Mucosa of stomach (tissue), 1 donor: ENCODE measurements around the gene GAS6.
"Not testable (repeated sequence)": the region's sequence is repeated elsewhere in the genome, so short reads cannot be mapped to it uniquely, and the experiment has no call there.

Experiments
- H3K27me3 ChIP-seq: one replicate; pipeline ENCODE4 v1.7.0; 2013; ENCODE audit warnings: mild to moderate bottlenecking, low read length; ENCODE audit not compliant: control insufficient read depth, insufficient read depth
- H3K36me3 ChIP-seq: one replicate; pipeline ENCODE4 v1.7.0; 2013; ENCODE audit warnings: low read length; ENCODE audit not compliant: control insufficient read depth, insufficient read depth
- H3K4me1 ChIP-seq: one replicate; pipeline ENCODE4 v1.7.0; 2013; ENCODE audit warnings: mild to moderate bottlenecking, low read length; ENCODE audit not compliant: control insufficient read depth, insufficient read depth
- H3K4me3 ChIP-seq: one replicate; pipeline ENCODE4 v1.7.0; 2013; ENCODE audit warnings: low read length
- H3K9ac ChIP-seq: one replicate; pipeline ENCODE4 v1.7.0; 2013; ENCODE audit warnings: mild to moderate bottlenecking, low read length, moderate library complexity
- H3K9me3 ChIP-seq: one replicate; pipeline ENCODE4 v1.7.0; 2013; ENCODE audit warnings: mild to moderate bottlenecking, low read length, moderate library complexity; ENCODE audit not compliant: control insufficient read depth
- donor health status: Pancreatic carcinoma.

GAS6 gene

DNA sequence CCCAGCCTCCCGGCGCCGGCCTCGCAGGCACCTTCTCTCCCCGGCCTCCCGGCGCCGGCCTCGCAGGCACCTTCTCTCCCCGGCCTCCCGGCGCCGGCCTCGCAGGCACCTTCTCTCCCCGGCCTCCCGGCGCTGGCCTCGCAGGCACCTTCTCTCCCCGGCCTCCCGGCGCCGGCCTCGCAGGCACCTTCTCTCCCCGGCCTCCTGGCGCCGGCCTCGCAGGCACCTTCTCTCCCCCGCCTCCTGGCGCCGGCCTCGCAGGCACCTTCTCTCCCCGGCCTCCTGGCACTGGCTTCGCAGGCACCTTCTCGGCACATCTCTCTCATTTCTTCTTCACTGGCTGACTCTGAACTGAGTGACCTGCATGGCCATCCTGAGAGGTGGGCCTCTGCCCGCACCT is 37.4 kb downstream of the GAS6 start:
- not testable (repeated sequence) for H3K27me3 ChIP-seq, H3K9ac ChIP-seq, H3K9me3 ChIP-seq, H3K36me3 ChIP-seq, H3K4me1 ChIP-seq, H3K4me3 ChIP-seq

DNA sequence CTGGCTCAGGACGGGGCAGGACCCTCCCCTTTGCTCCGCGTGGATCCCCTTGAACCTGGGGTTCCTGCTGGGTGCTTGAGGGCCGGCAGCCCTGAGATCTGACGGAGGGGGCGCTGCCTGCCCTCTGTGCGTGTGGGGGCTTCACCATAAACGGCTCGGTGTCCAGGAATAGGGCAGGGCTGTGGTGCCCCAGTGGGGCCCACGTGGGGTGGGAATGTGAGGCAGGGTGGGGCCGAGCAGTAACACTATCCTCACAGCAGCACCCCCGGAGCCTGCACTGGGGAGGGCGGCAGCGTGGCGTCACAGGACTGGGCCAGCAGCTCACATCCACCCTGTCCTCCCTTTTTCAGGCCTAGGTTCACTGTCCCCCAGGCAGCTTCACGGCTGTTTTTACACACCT is 38.0 kb downstream of the GAS6 start:
- Histone ChIP-seq H3K9ac (no peak overlapping the region), H3K9me3 (no peaks in the 10 kb centered on the region), H3K4me3 (no peak overlapping the region), H3K36me3 (no peaks in the 10 kb centered on the region), H3K4me1 (peaks cover 6% of the 10 kb centered on the region), H3K27me3 (no peaks in the 10 kb centered on the region)

DNA sequence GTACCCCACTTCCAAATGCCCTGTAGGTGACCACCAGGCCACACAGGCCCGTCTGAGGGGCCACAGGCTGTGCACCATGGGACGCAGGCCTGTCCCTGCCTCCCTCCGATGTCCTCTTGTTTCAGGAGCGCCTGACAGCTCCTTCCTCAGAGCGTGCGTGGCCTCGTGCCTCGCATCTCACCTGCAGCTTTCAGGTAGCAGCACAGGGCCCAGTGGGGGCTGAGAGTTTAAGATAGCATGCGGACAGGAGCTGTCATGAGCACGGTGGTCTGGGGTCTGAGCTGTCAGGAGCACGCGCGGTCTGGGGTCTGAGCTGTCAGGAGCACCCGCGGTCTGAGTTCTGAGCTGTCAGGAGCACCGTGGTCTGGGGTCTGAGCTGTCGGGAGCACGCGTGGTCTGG is 40.1 kb downstream of the GAS6 start:
- peaks cover 6% of the 10 kb centered on the region for H3K4me1 ChIP-seq
- no peak overlapping the region for H3K9ac ChIP-seq
- no peaks in the 10 kb centered on the region for H3K36me3 ChIP-seq
- no peaks in the 10 kb centered on the region for H3K27me3 ChIP-seq
- no peaks in the 10 kb centered on the region for H3K9me3 ChIP-seq
- no peak overlapping the region for H3K4me3 ChIP-seq

DNA sequence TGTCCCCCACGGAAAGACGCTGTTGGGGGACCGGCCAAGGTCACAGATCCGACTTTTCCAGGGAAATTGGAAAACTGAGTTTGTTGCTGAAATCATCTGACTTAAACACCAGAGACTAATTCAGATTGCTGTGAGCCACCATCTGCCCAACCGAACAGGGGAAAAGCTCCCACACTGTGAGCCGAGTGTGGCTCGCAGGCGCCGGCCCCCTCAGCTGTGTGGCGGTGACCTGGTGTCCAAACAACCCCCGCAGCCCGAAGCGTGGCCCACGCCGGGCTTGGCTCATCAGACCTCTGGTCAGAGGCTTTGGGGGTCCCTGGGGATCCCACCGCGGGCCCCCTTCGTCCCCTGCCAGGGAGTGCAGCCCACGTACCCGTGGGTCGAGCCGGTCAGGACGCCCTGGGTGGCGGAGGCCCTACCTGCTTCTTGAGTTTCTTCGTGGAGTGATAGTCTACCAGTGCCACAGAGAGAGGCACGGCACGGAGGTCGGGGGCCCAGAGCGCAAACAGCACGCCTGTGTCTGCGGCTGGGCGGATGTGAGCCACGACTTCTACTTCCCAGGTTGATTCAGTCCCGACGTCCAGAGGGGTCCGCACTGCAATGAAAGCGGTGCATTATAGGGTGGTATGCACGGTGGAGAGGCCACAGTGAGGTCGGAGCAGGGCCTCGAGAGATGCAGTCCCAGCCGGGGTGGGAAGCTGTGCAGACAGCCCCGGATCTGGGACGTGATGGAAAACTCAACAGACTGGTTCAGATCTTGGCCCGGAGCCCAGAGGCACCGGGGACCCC is 40.7 kb downstream of the GAS6 start:
- H3K36me3 ChIP-seq, result no peaks in the 10 kb centered on the region

DNA sequence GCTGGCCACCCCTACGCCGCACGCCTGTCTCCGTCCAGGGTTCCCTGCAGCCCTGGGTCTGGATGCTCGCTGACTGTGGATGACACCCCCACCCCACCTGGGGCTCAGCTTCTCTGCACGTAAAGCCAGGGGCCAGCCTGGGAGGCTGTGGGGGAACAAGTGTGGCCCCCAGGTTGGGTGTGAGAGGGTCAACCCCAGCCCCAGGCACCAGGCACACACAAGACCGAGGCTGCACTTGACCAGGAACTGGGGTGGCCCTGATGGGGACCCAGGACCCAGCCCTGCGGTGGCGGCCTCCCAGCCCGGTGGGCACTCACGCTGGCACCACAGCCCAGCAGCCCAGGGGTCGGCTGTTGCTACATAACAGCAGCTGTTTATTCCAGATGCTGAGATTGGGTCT is 41.6 kb downstream of the GAS6 start:
- Histone ChIP-seq H3K9ac (no peak overlapping the region), H3K9me3 (no peaks in the 10 kb centered on the region), H3K4me3 (no peak overlapping the region), H3K27me3 (no peaks in the 10 kb centered on the region), H3K36me3 (no peaks in the 10 kb centered on the region), H3K4me1 (peaks cover 6% of the 10 kb centered on the region)

More for the DNA sequence above, 40.7 kb downstream of the GAS6 start:
- H3K4me3 ChIP-seq, result no peak overlapping the region
- H3K9me3 ChIP-seq, result no peaks in the 10 kb centered on the region
- H3K9ac ChIP-seq, result no peak overlapping the region
- H3K4me1 ChIP-seq, result peaks cover 6% of the 10 kb centered on the region
- no peaks in the 10 kb centered on the region for H3K27me3 ChIP-seq

DNA sequence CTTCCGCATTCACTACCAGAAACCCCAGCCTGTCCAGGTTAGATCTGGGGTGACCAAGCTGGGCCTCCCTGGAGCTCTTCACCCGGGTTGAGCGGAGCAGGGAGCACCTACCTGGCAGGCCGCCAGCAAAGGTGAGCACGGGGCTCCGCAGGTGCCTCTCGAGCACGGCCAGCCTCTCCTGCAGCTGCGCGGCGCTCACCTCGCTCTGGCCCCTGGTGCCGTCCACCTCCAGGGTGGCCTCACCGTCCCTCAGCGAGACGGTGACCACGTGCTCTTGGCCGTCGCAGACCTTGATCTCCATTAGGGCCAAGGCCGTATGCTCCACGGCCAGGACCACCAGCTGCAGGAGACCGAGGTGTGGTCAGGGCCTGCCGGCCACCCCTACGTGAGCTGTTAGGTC is 42.0 kb downstream of the GAS6 start:
- Histone ChIP-seq H3K9ac (no peak overlapping the region), H3K4me3 (no peak overlapping the region), H3K36me3 (no peaks in the 10 kb centered on the region)

DNA sequence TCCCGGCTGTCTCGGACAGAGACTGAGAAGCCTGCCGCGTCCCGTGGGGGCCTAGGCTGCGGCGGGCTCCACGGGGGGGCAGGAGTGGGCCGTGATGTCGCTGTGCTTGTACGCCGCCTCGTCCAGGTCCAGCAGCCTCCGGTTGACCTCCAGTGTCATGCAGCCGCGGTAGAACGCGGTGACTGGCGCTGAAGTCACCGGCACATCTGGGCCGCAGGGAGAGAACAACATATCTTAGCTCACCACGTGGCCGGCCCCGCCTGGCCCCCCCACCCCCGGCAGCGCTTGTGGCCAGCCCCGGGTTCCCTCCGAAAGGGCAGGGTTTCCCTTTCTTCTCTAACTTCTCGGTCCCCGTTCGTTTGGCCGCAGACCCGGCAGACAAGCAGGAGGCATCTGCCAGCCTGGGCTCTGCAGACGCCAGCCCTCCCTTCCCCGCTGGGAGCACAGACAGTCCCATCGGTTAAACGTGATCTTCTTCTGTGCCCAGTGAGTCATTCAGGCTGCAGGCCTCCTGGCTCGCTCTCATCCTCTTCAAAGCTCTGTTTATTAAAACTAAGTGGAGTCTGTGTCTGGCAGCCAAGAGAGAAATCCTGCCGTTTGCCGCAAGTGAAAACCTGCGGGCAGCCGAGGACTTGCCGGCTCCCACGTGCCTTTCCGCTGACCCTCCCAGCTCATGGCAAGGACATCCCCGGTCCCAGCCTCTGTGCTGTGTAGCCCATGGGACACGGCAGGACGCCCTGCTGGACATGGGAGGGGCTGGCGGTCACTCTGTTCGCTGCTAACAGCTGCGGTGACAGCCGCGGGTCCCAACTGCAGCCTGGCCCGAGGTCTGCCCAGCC is 42.8 kb downstream of the GAS6 start:
- H3K9ac ChIP-seq, result no peak overlapping the region
- H3K4me1 ChIP-seq, result peaks cover 14% of the 10 kb centered on the region
- H3K4me3 ChIP-seq, result no peak overlapping the region
- no peaks in the 10 kb centered on the region for H3K36me3 ChIP-seq
- H3K27me3 ChIP-seq, result no peaks in the 10 kb centered on the region
- no peaks in the 10 kb centered on the region for H3K9me3 ChIP-seq

More for the DNA sequence above, 42.0 kb downstream of the GAS6 start:
- Histone ChIP-seq H3K9me3 (no peaks in the 10 kb centered on the region), H3K27me3 (no peaks in the 10 kb centered on the region), H3K4me1 (peaks cover 7% of the 10 kb centered on the region)

DNA sequence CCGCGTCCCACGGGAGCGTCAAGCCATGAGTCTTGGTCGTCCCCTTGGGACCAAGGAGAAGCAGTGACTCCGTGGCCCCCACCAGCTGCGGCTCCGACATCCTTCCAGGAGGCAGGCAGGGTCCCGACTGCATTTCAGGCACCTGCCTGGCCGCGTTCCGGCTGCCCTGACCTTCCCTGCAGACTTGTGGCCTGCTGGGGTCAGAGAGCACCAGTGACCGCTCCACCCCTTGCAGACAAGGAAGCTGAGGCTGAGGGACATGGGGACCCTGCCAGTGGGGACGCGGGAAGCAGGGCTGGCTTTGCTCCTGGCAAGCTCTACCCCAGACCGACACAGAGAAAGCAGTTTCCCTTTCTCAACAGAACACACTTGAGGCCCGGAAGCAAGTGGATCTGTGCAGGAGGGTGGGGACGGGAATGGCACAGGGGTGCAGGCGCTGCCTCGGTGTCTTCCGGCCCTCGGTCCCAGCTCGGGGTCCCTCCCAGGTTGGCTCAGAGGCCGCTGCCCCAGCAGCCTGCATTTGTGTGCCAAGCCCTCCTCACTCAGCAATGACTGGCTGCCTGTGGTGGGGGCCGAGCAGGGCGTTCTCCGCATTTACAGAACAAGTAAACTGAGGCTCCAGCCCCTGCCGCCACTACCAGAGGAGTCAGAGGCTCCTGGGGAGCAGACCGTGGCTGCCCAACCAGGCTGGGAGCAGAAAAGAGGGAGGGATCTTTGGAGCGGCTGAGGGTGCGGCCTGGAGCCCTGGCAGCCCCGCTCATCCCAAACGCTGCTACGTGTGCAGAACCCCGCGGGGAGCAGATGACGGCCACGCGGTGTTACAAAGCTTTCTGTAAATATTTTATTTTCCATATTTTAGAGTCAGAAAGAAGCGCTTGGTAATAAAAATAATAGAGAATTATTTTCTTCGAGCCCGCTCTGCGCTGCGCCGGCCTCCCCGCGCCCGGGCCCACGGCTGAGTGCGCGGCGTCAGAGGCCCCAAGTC is 43.9 kb downstream of the GAS6 start:
- Histone ChIP-seq H3K4me3 (no peak overlapping the region), H3K9me3 (no peaks in the 10 kb centered on the region)

DNA sequence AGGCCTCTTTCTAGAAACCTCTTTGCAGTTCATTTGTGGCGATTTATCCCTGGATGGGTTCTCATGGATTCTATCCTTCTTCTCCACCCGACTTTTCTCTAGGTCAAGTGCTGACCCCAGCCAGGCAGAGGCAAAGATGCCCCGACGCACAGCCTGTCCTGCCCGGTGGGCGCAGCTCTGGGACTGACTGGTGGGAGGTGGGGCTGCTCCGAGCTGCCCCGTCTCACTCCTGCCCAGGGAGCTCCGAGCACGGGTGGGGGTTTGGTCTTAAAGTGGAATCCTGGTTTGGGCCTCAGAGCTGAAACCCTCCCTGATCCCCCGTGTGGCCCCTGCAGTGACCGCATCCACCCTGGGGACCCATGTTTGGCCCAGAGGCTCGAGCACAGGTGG is 44.5 kb downstream of the GAS6 start:
- no peak overlapping the region for H3K4me3 ChIP-seq
- H3K9ac ChIP-seq, result no peak overlapping the region
- no peaks in the 10 kb centered on the region for H3K9me3 ChIP-seq
- no peaks in the 10 kb centered on the region for H3K27me3 ChIP-seq
- no peaks in the 10 kb centered on the region for H3K36me3 ChIP-seq
- peaks cover 14% of the 10 kb centered on the region for H3K4me1 ChIP-seq

More for the DNA sequence above, 43.9 kb downstream of the GAS6 start:
- Histone ChIP-seq H3K27me3 (no peaks in the 10 kb centered on the region), H3K36me3 (no peaks in the 10 kb centered on the region), H3K9ac (no peak overlapping the region), H3K4me1 (peaks cover 14% of the 10 kb centered on the region)

DNA sequence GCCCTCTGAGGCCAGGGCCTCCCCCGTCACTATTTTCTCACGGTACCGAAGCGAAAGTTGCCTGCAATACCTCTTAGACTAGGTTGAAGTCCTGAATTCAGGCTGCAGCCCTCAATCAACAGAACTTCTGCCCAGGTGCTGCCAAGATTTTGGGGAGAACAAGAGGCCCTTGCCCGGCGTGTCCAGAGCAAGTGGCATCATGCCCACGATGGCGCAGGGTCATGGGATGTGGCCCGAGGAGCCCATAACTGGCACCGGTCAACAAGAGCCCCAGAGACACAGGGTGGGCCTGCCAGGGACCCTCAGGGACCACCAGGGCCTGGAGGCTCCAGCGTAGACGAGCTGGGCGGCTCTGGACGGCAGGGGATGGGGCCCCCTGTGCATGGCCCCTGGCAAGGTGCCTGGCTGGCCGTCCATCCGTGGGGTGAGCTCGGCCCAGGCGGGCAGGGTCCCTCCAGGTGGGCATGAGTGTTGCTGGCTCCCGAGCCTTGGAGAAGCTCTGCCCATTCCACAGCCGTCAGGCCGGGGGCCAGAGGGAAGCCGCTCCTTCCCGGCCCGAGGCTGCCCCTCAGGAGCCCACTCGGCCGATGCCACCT is 45.1 kb downstream of the GAS6 start:
- Histone ChIP-seq H3K4me3 (no peak overlapping the region), H3K36me3 (no peaks in the 10 kb centered on the region), H3K9ac (no peak overlapping the region), H3K4me1 (peaks cover 14% of the 10 kb centered on the region), H3K9me3 (no peaks in the 10 kb centered on the region), H3K27me3 (no peaks in the 10 kb centered on the region)

DNA sequence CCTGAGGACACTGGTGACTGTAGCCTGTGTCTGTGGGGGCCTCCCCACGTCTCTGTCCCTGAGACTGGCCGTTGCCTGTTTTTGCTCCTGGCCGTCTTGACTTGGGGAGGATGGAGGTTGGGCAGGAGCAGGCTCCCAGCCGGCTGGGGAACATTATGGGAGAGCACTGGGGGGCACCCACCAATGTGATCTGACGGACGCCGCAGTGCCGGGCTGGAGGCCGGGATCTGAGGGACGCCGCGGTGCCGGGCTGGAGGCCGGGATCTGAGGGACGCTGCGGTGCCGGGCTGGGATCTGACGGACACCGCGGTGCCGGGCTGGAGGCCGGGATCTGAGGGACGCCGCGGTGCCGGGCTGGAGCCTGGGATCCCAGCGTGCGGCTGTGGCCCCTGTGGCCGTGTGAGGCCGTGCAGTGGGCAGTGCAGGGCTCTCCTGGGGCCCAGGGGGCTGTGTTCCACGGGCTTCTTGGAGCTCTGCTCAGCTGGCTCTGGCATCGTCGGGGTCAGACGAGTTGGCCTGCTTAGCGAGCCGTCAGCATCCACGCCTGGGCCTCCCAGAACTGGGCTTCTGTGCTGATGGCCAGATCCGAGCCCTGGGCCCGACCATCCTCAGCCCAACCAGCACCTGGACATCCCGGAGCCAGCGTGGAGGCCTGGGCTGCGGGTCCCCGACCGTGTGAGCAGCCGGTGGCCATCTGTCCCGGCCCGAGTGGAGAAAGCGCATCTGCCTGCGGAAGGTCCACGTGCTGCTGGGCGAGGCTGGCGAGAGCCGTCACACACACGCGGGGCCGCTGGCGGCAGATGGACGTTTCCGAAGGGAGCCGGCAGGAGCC is 45.8 kb downstream of the GAS6 start:
- H3K36me3 ChIP-seq, result no peaks in the 10 kb centered on the region
- peaks cover 14% of the 10 kb centered on the region for H3K4me1 ChIP-seq
- no peak overlapping the region for H3K9ac ChIP-seq
- no peaks in the 10 kb centered on the region for H3K27me3 ChIP-seq
- no peaks in the 10 kb centered on the region for H3K9me3 ChIP-seq
- H3K4me3 ChIP-seq, result no peak overlapping the region
